NCI-H524 (cell line): ENCODE data around the gene LSM6.

Source experiments
- DNase-seq, 2 experiments: peaks; one replicate each; lab custom pipeline; 2025; lab: John Stamatoyannopoulos, UW

LSM6 gene

DNA sequence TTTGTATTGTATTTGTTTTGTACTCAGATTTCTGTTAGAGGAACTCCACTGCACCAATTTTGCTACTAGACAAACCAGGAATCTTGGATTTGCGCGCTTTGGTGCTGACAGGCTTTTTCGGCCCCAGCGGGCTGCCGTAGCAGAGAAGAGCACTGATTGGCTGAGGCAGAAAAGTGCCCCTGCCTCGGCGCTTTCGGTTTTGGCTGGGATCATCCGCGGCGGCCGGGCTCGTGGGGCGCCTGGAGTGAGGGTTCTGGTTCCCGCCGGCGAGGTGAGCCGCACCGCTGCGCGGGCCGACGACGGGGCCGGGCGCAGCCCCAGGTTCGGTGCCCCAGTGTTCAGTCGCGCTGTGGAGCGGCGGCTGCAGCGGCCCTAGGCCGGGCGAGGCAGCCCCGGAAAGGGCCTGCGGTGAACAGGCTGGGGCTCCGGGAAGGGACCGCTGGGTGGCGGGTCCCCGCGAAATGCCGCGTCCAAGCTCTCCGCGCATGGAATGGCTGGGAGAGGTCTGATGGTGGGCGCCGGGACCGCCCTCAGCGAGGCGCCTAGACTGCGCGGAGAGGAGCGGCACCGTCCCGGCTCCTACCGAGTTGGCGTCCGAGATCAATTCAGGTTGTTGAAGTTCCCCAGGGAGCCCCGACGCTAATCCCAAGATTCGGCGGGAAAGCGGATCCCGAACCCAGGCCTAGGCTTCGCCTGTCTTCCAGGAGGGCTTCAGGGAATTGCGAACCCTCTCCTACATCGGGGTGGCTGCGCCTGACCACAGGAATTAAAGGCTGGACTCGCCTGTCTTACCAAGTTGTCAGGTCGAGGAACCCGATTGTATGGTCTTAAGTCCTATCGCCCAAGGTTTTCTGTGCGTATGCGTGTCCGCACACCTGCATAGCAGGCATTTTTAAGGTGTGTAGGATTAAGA, at the start of gene LSM6:
Gene LSM6, plus strand, starts transcription at position 178 of the 913 bp plus-strand sequence. CDS start 7,204 bp downstream, outside the sequence.
- DNase-seq = peak; percentile 36 to 73

DNA sequence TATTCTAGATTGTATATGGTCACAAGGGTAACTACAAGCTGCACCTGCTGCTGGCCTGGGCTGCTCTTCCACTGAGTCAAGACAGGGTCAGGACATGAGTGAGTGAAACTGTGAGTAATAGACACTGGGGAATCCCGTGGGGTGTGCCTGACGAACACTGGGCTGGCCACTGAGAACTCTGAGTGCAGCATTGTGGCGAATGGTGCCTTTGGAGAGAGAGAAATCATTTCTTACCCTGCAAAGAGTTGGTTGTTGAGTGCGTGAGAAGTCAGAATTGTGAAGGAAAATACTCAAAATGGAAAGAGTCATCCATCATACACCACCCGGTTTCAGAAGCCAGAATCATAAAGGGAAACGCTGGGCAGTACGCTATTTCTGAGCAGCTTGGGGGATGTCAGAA, 43.1 kb upstream of the LSM6 start:
- DNase-seq = no peak

DNA sequence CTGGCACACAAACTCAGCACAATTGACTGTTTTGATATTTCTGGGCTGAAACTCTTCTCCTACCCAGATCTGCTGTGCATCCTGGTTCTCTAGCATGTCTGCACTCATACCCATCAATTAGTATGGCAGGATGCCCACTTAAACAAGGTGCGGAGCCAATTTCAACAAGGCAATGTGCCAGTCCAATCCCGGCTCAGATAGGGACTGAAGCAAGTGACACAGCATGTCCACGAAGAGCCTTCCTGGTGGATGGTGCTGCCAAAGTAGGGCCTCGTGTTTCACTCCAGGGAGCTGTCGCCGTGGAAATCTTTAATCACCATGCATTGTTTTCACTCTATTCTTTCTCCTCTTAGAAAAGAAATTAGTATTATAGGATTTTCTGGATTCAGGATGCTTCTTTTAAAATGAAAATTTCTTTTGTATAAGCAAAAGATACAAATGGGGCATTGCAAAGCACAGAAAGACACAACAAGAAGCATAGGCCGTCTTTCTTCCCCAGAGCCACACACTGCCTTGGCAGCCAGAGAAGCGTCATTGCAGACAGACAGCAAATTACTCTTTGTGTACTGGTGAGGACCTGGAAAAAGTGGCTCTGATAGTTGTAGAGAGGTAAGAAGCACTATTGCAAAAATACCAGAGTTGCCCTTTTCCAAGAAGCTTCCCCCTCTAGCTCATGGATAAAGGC, 40.6 kb upstream of the LSM6 start:
- DNase-seq = no peak

DNA sequence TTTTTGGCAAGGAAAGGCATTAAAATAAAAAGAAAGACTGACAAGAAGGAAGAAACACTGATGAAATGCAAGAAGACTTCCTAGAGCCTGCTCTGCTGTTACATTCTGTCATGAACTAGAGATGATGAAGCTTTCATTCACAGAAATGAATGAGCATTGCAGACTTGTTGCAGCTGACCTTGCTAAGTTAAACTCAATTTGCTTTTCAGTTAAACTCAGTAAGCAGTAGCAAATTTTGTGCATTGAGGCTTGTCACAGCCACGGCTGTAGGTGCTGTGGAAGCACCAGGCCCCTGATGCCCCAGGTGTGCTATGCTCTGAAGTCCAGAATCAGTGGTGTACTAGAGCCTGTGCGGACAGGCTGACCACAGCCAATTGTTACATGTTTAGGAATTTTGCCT, 39.6 kb upstream of the LSM6 start:
- no peak for DNase-seq

DNA sequence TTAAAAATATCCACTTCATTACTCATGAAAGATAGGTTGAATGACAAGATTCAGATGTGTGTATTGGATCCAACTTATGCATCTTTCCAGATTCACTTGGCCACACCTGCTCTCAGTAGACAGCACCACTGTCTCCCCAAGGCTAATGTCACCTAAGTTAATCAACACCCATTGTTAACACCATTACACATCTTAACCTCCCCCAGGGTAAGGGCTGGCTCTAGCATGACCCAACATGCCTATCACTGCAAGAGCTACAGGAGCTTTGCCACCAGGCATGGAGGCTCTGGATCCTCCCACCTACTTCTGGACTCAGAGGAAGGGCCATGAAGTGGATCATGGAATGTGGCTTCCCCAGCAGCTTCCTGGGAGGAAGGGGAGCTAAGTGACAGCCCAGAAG, 32.8 kb upstream of the LSM6 start:
- DNase-seq = no peak

DNA sequence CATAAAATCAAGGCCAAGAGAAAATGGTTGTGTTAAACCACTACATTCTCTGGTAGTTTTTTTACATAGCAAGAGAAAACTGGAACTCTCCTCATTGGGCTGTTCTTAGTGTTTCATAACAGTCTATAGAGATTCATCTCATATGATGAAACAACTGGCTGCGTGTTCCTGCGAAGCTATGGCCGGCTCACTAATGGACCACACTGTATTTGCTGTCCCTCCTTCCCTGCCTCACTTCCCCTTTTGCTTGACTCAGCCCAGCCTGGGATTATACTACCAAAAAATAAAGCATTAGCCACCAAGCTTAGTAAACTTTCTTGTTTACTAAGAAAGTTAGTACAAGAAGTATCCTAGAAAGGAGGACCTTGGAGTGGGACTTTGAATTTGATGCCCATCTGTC, 31.6 kb upstream of the LSM6 start:
- DNase-seq = no peak

DNA sequence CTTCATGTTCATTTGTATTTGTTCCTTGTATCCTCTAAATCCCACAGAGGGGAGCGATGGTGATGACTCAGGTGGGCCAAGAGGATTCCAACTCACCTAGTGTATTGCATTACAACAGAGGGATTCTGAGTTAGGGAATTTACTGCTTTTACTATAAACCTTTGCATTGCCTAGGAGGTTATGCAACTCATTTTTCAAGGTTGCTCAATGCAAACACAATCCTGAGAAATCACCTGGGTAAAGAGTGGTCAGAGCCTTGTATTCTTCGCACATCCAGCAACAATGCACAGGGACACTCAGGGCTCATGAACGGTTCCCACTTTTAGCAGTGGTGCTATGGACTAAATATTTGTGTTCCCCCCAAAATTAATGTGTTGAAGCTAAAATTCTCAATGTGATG, 28.6 kb upstream of the LSM6 start:
- DNase-seq = no peak

DNA sequence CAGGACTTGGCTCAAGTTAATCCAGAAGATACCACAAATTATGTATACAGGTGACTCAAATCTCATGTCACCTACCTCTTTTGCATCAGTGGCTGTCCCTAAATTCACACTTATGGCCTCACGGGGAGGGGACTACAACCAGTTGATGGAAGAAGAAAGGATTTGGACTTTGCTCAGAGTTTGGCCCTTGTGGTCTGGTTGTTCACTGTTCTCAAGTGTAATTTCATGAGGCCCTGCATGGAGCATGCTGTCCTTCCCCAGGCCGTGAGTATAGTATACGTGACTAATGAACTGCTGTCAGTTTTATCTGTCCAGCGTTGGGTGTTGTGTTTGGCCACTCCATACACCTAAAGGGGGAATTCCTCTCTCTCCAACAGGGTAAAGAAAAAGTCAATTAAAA, 27.5 kb upstream of the LSM6 start:
- no peak for DNase-seq

DNA sequence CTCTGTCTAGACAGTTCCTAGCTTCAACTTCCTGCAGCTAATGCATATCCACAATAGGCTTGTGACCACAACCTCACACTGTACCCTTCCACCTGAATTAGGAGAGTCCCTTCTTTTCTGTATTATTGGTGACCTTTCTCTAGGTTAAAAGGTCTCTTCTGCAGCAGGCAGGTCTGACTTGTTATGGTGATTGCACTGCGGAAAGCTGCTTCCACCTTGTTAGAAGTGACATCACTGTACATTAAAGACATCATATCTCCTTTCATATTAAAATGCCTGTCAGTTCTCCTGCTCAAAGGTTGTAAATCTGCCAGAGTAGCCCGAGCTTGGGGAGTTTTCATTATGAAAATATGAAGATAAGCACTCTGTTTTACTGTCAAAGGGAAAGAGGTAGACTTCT, 21.5 kb upstream of the LSM6 start:
- no peak for DNase-seq

DNA sequence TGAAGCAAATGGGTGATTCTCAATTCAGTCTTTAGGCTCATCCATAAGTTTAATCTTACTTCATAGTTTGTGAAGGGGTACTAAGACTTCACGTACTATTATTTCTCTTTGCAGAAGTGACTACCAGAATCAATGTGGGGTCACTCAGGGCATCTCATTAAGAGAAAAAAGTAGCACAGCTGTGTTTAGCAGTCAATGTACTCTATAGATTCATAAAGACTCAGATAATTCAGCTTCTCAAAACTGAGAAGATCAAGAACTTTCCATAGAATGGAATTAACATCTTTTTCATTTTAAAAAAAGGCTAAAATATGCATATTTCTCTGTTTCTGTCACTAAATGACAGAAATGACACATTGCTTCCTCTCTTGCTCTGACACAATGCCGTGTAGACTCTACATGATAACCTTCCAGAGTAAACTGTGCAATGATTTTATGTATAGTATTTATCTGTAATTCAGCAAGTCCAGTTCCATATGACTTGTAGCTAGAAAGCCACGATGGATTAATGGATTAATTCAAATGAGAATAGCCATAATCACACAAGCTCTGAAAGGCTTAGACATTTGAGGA, 20.3 kb upstream of the LSM6 start:
- DNase-seq = no peak

DNA sequence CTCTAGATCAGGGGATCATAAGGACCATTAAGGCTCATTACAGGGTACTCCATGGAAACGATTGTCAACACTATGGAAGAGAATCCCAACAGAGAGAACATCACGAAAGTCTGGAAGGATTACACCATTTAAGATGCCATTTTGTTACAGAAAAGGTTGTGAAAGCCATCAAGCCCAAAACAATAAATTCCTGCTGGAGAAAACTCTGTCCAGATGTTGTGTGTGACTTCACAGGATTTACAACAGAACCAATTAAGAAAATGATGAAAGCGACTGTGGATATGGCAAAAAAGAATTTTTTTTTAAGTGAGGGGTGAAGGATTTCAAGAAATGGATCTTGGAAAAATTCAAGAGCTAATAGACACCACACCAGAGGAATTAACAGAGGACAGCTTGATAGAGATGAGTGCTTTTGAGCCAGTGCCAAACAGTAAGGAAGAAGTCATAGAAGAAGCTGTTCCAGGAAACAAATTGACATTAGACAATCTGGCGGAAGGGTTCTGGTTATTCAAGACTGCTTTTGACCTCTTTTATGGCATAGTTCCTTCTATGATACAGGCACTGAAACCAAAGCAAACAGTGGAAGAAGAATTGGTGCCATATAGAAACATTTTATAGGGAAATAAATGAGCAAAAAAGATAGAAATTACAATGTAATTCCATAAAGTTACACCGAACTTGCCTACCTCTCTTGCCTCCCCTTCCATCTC, 17.3 kb upstream of the LSM6 start:
- no peak for DNase-seq

DNA sequence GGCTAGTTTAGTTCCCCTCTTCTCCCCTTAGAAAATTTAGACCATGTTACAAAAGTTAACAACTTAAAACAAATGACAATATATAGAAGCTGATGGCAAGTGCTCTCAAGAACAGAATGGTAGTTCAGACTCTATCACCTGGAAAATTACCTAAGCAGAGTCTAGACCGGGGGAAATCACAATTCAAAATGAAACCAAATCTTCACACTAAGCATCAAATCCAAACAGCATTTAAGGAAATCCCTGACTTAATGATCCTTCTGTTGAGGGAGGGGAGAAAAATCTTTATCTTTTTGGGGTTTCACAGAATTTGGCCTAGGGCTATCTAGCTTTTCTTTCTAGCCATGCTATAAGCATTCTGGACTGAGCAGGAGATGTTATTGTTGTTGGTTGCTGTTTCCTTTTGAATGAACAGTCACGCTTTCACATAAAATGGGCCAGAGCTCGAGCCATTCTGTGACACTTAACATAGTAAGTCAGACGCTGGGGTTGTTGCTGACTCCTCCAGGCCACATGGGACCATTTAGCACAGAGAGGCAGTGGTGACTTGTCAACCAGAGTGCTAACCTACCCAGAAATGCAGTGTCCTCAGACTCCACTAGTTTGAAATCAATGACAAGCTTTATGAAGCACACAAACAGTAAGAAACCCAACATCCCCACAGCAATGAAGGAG, 16.0 kb upstream of the LSM6 start:
- no peak for DNase-seq

DNA sequence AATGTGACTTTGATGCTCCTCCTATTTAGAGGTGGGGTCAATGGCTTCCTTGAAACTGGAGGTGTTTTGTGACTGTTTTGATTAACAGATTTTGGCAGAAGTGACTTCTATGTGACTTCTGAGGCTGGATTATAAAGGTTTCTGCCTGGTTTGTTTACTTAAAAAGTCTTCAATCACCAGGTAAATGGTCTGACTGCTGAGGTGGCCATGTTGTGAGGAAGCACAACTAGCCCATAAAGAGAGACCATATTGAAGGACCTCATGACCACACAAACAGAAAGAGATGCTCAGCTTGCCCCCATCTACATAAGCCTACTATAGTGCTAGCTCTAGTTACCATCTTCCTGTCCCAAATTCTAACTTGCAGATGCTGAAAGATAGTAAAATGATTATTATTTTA, 14.3 kb upstream of the LSM6 start:
- DNase-seq = no peak

DNA sequence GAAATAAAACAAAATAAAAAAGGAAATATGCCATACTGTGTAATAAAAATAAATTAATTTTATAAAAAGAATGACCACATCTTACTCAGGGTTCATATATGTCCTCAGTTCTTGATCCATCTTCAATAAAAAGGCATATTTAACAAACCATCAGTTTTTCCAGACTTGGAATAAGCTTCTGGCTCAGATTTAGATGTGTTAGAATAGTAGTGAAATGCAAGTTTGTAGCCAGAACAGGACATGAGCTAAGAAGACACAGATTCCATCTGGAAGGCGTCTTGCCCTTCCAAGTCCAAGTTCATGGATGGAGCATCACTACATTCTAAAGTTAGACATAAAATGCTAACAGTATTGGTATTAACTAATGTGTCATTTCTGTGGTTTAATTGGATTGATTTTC, 10.3 kb upstream of the LSM6 start:
- no peak for DNase-seq

DNA sequence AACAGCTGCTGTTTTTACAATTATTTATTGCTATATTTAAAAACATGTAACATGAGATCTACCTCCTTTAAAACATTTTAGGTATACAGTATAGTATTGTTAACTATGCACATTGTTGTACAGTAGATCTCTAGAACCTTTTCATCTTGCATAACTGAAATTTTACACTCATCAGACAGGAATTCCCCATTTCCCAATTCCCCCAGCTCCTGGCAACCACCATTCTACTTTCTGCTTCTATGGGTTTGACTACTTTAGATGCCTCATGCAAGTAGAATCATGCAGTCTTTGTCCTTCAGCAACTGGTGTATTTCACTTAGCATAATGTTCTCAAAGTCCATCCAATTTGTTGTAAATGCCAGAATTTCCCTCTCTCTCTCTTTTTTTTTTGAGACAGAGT, 9.7 kb upstream of the LSM6 start:
- no peak for DNase-seq

DNA sequence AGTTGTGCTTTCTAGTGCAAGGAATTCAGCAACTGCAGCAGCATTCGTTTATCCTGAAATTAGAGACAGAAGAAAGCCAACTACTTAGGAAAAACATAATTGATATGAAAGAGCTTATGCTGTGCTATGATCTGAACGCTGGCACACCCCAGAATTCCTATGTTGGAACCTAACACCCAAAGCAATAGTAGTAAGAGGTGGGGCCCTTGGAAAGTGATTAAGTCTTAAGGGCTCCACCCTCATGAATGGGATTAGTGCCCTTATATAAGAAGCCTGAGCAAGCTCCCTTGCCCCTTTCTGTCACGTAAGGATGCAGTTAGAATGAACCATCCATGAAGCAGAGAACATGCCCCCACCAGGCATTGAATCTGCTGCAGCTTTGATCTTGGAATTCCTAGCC, 5.4 kb upstream of the LSM6 start:
- DNase-seq = no peak

DNA sequence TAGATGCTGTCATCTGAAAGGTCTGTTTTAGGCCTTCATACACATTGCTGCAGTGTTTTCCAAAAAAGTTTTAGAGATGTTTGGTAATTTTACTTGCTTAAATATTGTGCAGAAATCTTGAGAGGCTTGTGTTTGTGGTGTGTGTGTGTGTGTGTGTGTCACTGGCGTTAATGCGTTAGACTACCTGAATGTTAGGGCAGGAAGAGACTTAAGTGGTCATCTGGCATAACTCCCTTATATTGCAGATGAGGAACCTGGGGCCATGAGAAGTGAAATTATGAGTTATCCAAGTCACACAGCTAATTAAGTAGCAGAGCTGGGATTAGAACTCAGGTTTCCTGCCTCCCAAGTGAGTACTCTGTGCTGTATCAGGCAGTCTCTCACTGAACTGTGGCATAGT, 1.4 kb downstream of the LSM6 start:
- peak in 1 of 2 experiments; percentile 0 for DNase-seq

DNA sequence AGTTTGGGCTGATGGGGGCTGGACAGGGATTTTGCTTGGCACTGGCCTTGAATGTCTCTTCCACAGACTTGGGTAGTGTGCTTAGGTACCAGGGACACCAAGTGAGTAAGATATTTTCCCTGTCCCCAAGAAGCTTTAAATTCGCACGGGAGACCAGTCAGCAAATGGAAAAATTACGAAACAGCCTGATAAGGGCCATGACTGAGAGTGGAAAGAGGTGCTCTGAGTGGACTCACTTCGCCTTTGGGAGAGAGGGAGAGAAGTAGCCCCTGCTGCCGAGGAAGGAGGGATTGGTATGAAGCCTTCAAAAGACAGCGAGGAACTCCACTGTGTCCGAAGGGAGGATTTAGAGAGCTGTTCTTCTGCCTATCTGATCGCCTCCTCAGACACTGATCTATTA, 2.6 kb downstream of the LSM6 start:
- DNase-seq = no peak

DNA sequence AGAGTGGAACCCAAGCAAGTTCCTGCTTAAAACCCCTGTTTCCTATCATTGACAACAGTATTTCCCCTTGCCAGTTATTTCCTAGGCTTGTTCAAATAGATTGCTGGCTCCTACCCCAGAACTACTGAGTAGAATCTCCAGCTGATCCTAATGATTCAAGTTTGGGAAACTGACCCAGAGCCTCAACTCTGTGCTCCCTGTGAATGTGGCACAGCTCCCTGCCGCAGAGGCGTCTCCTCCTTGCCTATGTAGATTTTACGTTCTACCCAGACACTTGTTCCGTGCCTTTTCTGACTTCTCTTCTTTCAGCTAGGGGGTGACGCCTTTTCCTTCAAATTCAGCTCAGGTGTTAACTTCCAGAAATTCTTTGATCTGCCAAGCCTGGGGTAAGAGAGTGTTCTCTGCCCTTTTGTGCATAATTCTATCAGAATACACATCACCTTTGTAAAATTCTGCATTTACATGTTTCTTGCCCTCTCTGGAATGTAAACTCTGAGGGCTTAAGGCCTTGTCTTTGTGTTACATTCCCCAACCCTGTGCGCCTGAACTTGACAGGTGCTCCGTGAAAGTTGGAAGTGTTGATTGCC, 4.4 kb downstream of the LSM6 start:
- no peak for DNase-seq

DNA sequence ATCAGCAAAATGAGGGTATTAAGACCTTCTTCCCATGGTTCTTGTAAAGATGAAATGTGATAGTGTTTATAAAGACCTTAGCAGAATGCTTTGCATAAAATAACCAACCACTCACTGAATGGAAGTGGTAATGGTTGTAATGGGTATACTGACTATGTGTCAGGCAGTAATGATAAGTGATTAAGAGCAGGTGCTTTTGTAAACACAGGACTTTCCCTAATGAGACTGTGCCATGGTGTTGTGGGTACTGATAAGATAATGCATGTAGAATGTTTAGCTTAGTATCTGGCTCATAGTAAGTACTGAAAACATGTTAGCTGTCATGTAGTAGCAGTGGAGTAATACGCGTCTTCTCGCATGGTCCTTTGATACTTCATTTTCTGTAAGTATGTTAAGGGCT, 6.9 kb downstream of the LSM6 start:
- DNase-seq = peak in 1 of 2 experiments; percentile 2

DNA sequence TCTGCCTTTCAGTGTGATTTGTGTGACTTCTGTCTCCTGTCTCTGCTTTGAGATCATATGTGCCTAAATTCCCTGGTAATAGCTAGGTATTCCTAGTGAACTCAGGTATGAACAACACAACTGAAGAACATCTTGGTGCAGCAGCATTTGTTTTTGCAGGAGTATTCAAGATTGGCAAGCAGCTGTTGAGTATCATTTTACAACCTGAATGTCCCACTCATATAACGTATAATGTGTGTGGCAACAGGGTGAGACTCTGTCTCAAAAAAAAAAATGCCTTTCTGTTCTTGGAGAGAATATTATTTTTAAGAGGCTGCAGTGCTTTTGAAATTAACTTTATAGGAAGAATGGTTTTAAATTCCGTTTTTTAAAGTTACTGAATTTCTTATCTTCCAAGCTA, 7.7 kb downstream of the LSM6 start:
- peak in 1 of 2 experiments; percentile 44 for DNase-seq

DNA sequence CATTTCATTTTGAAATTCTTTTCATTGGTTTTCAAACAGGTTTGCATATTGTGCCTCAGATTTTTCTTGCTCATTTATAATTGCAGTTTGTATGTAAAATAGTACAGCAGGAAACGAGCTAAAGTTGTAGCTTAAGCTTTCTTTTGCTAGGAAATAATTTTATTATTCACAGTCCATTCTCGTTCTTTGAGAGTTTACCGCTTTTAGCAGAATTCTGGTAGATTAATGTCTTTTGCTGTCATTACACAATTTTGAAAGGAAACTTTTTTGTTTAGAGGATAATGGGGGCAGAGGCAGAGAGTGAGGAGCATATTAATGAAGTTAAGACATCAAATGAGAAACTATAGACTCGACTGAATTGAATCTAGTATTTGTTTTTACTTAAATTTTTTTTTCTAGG, 10.5 kb downstream of the LSM6 start:
- DNase-seq = no peak
